Activated T-cell treated with anti-CD3 and anti-CD28 coated beads for 48 hours (primary cell): ENCODE results near the gene TMTC2.

Source experiments
- DNase-seq: peaks from one replicate; pipeline ENCODE4 v3.0.0-alpha.2; 2020; ENCODE audit warnings: low read depth

Gene TMTC2

GRCh38 chr12:82883394-82884355 lies 197.0 kb downstream of the TMTC2 start:
- no peak for DNase-seq

GRCh38 chr12:82886671-82887340 lies 200.1 kb downstream of the TMTC2 start:
- no peak for DNase-seq

- DNase-seq, result no peak
Observed at GRCh38 chr12:82893896-82894295, 207.2 kb downstream of the TMTC2 start.

GRCh38 chr12:82896277-82896676 lies 209.6 kb downstream of the TMTC2 start:
- no peak for DNase-seq

GRCh38 chr12:82896979-82897378 lies 210.3 kb downstream of the TMTC2 start:
- DNase-seq, result no peak

GRCh38 chr12:82898441-82898840 lies 211.7 kb downstream of the TMTC2 start:
- DNase-seq, result no peak

- no peak for DNase-seq
Observed at GRCh38 chr12:82904219-82904790, 217.6 kb downstream of the TMTC2 start.

- no peak for DNase-seq
Observed at GRCh38 chr12:82910246-82910893, 223.7 kb downstream of the TMTC2 start.

- no peak for DNase-seq
Observed at GRCh38 chr12:82912406-82912805, 225.7 kb downstream of the TMTC2 start.

- DNase-seq, result no peak
Observed at GRCh38 chr12:82919388-82920054, 232.8 kb downstream of the TMTC2 start.

GRCh38 chr12:82923935-82924334 lies 237.2 kb downstream of the TMTC2 start:
- no peak for DNase-seq

GRCh38 chr12:82926630-82927029 lies 239.9 kb downstream of the TMTC2 start:
- no peak for DNase-seq

GRCh38 chr12:82930301-82930700 lies 243.6 kb downstream of the TMTC2 start:
- no peak for DNase-seq

- no peak for DNase-seq
Observed at GRCh38 chr12:82931349-82932116, 244.8 kb downstream of the TMTC2 start.

GRCh38 chr12:82937151-82937550 lies 250.4 kb downstream of the TMTC2 start:
- DNase-seq, result no peak

- DNase-seq, result no peak
Observed at GRCh38 chr12:82942521-82942920, 255.8 kb downstream of the TMTC2 start.

GRCh38 chr12:82942991-82943401 lies 256.3 kb downstream of the TMTC2 start:
- DNase-seq, result no peak

- no peak for DNase-seq
Observed at GRCh38 chr12:82948491-82948890, 261.8 kb downstream of the TMTC2 start.

- no peak for DNase-seq
Observed at GRCh38 chr12:82950356-82950755, 263.6 kb downstream of the TMTC2 start.

GRCh38 chr12:82952946-82953345 lies 266.2 kb downstream of the TMTC2 start:
- DNase-seq, result no peak

GRCh38 chr12:82953397-82953796 lies 266.7 kb downstream of the TMTC2 start:
- DNase-seq, result no peak
